Measurements from ENCODE around the gene PPCS.

Gene PPCS

GRCh38 chr1:42456010-42456753 is at the start of gene PPCS, which contains the start of gene ZMYND12:
TSS of gene PPCS (plus strand) at chr1:42456543. CDS start at chr1:42456566, 23 bp downstream.
TSS of gene ZMYND12 (minus strand) at chr1:42456022. CDS start at chr1:42455997, 25 bp downstream.
- Mint-ChIP-seq H3K4me3 (peak within 1 kb of the TSS; percentile 92), H3K9me3 (no peaks in the 10 kb centered on the region), H3K27me3 (no peaks in the 10 kb centered on the region), H3K27ac (peak within 1 kb of the TSS; percentile 97), H3K36me3 (peaks cover 39% of the 10 kb centered on the region), H3K4me1 (peaks cover 47% of the 10 kb centered on the region)
- DNase-seq, result peak; percentile 93
- CTCF ChIA-PET, result interaction anchor here (1.0 kb wide), 1 partner anchor 96 kb away, joined by 3 read pairs; no protein-coding TSS in a partner anchor

GRCh38 chr1:42414551-42415496 is 41.5 kb upstream of the PPCS start:
- Mint-ChIP-seq H3K9me3 (no peaks in the 10 kb centered on the region), H3K36me3 (no peaks in the 10 kb centered on the region), H3K4me1 (no peaks in the 10 kb centered on the region), H3K27ac (no peak overlapping the region), H3K27me3 (no peaks in the 10 kb centered on the region), H3K4me3 (no peak overlapping the region)
- DNase-seq, result no peak
- CTCF ChIA-PET, result no interaction called here

DNA sequence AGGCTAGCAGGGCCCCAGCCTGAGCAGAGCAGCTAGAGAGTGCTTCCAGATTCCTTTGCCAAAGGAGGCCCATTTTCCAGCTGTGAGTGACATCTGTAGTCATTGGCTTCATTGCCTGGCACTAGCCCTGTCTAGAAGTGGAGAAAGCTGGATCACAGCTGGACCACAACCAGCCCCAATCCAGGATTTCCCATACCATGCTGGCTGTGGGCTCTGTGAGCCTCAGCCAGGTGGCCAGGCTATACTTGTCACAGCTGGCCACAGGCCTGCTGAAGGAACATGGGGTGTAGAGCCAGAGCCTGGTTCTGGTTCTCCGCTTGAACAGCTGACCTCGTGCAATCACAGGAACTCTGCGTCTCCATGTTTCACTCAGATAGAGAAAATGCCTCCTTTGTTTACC is 39.2 kb upstream of the PPCS start:
- H3K27me3 Mint-ChIP-seq, result peaks cover 5% of the 10 kb centered on the region
- H3K4me3 Mint-ChIP-seq, result no peak overlapping the region
- H3K27ac Mint-ChIP-seq, result no peak overlapping the region
- no peak for DNase-seq
- no peaks in the 10 kb centered on the region for H3K9me3 Mint-ChIP-seq
- H3K4me1 Mint-ChIP-seq, result no peaks in the 10 kb centered on the region
- CTCF ChIA-PET, result no interaction called here
- no peaks in the 10 kb centered on the region for H3K36me3 Mint-ChIP-seq

- CTCF ChIA-PET, result no interaction called here
- Mint-ChIP-seq H3K27ac (no peak overlapping the region), H3K9me3 (no peaks in the 10 kb centered on the region), H3K4me3 (no peak overlapping the region), H3K27me3 (peaks cover 6% of the 10 kb centered on the region), H3K4me1 (no peaks in the 10 kb centered on the region), H3K36me3 (no peaks in the 10 kb centered on the region)
- DNase-seq, result no peak
Observed at GRCh38 chr1:42418516-42418915, 37.8 kb upstream of the PPCS start.

- Mint-ChIP-seq H3K4me1 (no peaks in the 10 kb centered on the region), H3K36me3 (no peaks in the 10 kb centered on the region), H3K4me3 (no peak overlapping the region), H3K27me3 (peaks cover 10% of the 10 kb centered on the region), H3K9me3 (no peaks in the 10 kb centered on the region), H3K27ac (no peak overlapping the region)
- CTCF ChIA-PET, result no interaction called here
- no peak for DNase-seq
Observed at GRCh38 chr1:42419126-42419821, 37.1 kb upstream of the PPCS start.

- no peaks in the 10 kb centered on the region for H3K4me1 Mint-ChIP-seq
- CTCF ChIA-PET, result no interaction called here
- DNase-seq, result no peak
Observed at GRCh38 chr1:42420121-42420520, 36.2 kb upstream of the PPCS start.

DNA sequence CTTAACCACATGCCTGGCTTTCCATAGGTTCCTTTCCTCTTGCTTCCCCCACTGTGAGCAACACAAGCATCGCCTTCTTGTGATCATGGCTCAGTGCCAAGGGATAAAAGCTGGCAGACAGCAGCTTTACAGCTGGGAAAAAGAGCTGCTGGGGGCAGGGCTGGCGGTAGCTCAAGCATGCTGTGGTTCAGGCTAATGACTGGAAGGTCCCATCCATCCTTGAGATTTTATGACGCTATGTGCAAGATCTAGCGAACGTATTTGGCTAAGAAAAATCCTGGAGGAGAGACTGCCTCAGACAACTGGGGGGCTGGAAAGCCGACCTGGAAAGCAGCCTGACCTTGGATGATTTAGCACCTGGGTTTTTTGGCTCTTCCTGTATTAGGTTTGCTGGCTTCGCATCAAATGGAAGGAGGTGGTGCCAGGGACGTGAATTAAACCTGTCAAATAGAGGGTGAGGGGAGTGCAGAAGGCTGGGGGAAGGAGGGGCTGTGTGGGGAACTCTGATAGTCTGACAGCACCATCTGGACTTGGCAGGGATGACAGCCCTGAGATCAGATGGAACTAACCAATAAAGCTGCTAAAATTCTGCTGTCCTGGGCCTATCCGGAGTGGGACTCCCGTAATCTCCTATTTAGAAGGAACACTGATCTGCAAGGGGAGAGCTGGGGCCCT is 35.3 kb upstream of the PPCS start:
- CTCF ChIA-PET, result no interaction called here
- Mint-ChIP-seq H3K4me1 (no peaks in the 10 kb centered on the region), H3K4me3 (no peak overlapping the region), H3K27me3 (peaks cover 10% of the 10 kb centered on the region), H3K27ac (no peak overlapping the region), H3K9me3 (no peaks in the 10 kb centered on the region), H3K36me3 (no peaks in the 10 kb centered on the region)
- DNase-seq, result no peak

More at GRCh38 chr1:42420121-42420520, 36.2 kb upstream of the PPCS start:
- H3K9me3 Mint-ChIP-seq, result no peaks in the 10 kb centered on the region
- no peaks in the 10 kb centered on the region for H3K36me3 Mint-ChIP-seq
- peaks cover 10% of the 10 kb centered on the region for H3K27me3 Mint-ChIP-seq
- H3K4me3 Mint-ChIP-seq, result no peak overlapping the region
- H3K27ac Mint-ChIP-seq, result no peak overlapping the region

- H3K36me3 Mint-ChIP-seq, result no peaks in the 10 kb centered on the region
- H3K27me3 Mint-ChIP-seq, result peaks cover 10% of the 10 kb centered on the region
- no peak overlapping the region for H3K27ac Mint-ChIP-seq
- CTCF ChIA-PET, result no interaction called here
- no peaks in the 10 kb centered on the region for H3K4me1 Mint-ChIP-seq
- no peak for DNase-seq
- H3K9me3 Mint-ChIP-seq, result no peaks in the 10 kb centered on the region
- no peak overlapping the region for H3K4me3 Mint-ChIP-seq
Observed at GRCh38 chr1:42422737-42423136, 33.6 kb upstream of the PPCS start.

- H3K4me1 Mint-ChIP-seq, result no peaks in the 10 kb centered on the region
- no peak overlapping the region for H3K4me3 Mint-ChIP-seq
- CTCF ChIA-PET, result no interaction called here
- no peaks in the 10 kb centered on the region for H3K9me3 Mint-ChIP-seq
- peaks cover 10% of the 10 kb centered on the region for H3K27me3 Mint-ChIP-seq
- no peak for DNase-seq
- no peaks in the 10 kb centered on the region for H3K36me3 Mint-ChIP-seq
- H3K27ac Mint-ChIP-seq, result no peak overlapping the region
Observed at GRCh38 chr1:42423681-42424080, 32.7 kb upstream of the PPCS start.

- no peaks in the 10 kb centered on the region for H3K36me3 Mint-ChIP-seq
- DNase-seq, result no peak
- CTCF ChIA-PET, result no interaction called here
- peaks cover 10% of the 10 kb centered on the region for H3K27me3 Mint-ChIP-seq
- H3K4me1 Mint-ChIP-seq, result no peaks in the 10 kb centered on the region
- H3K27ac Mint-ChIP-seq, result no peak overlapping the region
- H3K4me3 Mint-ChIP-seq, result no peak overlapping the region
- no peaks in the 10 kb centered on the region for H3K9me3 Mint-ChIP-seq
Observed at GRCh38 chr1:42424201-42424600, 32.1 kb upstream of the PPCS start.

GRCh38 chr1:42427240-42427639 is 29.1 kb upstream of the PPCS start:
- H3K36me3 Mint-ChIP-seq, result no peaks in the 10 kb centered on the region
- H3K4me3 Mint-ChIP-seq, result no peak overlapping the region
- no peaks in the 10 kb centered on the region for H3K4me1 Mint-ChIP-seq
- H3K27ac Mint-ChIP-seq, result no peak overlapping the region
- H3K9me3 Mint-ChIP-seq, result no peaks in the 10 kb centered on the region
- DNase-seq, result no peak
- CTCF ChIA-PET, result no interaction called here
- peaks cover 5% of the 10 kb centered on the region for H3K27me3 Mint-ChIP-seq

DNA sequence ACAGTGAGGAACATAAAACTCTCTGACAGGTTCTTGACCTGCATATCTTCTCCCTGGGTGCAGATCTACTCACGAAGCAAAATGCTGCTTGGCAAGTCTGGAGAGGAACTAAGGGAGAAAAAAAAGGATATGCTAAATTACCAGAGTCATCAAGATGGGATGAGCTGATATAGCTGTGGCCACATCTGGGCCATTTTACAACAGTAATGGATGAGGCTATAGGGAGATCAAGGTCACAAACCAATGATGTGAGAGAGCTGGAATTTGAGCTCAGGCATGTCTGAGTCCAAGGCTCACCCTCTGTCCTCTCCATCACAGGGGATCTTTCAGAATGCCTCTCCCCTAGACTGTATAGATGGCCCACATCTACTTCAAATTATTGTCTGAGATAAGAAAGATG is 26.7 kb upstream of the PPCS start:
- H3K27me3 Mint-ChIP-seq, result no peaks in the 10 kb centered on the region
- no peak overlapping the region for H3K4me3 Mint-ChIP-seq
- CTCF ChIA-PET, result no interaction called here
- H3K4me1 Mint-ChIP-seq, result no peaks in the 10 kb centered on the region
- H3K27ac Mint-ChIP-seq, result no peak overlapping the region
- no peak for DNase-seq
- no peaks in the 10 kb centered on the region for H3K9me3 Mint-ChIP-seq
- H3K36me3 Mint-ChIP-seq, result no peaks in the 10 kb centered on the region

DNA sequence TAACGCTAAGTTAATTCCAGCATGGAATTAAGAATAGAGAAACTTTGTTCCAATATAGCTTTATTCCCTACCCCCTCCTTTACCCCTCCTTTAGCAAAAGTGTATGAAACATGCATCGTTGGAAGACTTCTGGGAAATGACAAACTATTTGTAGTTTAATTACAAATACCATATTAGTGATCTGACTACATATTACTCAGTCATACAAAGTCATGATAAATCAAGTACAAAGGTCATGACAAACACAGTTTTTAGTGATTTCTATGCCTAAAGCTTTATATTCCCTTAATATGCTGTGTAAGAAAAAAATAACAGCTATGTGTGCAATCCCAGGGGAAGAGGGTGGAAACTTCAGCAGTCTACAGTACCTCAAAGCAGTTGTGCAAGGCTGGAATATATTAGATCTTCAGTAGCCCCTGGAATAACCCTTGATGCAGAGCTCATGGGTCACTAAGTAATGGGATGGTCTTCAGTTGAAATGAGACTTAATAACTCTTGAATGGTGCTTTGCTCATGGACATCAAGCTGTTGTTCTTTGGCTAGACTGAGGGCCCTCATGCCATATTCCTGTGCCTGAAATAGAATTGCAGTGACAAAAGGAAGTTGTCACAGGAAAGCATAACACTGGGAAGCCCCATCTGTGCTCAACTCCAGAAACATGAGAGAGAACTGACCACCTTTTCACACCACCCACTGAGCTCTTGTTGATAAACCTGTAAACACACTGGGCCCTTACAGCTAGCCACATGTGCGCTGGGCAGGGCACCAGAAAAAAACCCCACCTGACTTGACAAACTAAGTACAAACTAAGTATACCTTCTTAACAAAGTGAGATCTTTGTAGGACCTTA is 25.8 kb upstream of the PPCS start:
- Mint-ChIP-seq H3K36me3 (no peaks in the 10 kb centered on the region), H3K4me1 (no peaks in the 10 kb centered on the region), H3K27ac (no peak overlapping the region), H3K9me3 (no peaks in the 10 kb centered on the region), H3K27me3 (no peaks in the 10 kb centered on the region), H3K4me3 (no peak overlapping the region)
- no peak for DNase-seq
- CTCF ChIA-PET, result no interaction called here
